Endothelial cell of umbilical vein (primary cell): ENCODE data around the gene JARID2. TPM values are rescaled to one million over a fixed set of nuclear protein-coding genes. Genes with fewer than 3 reads are reported as not detected.

Source experiments
- BruUV-seq: library from RNA; stranded (reverse); fragments of 400-500 nt; replicated peaks from 2 replicates; lab custom pipeline; 2021; lab: Mats Ljungman, UMichigan
- CTCF ChIA-PET: fragments of 300-600, 350-600 bp; sonication (Branson Sonifier 250); formaldehyde crosslinking; loops from one replicate; lab custom pipeline; 2021; ENCODE audit warnings: antibody characterized with exemption, inconsistent platforms; lab: Charles Lee
- POLR2A ChIA-PET: fragments of 300-600, 350-600 bp; sonication (Branson Sonifier 250); formaldehyde crosslinking; loops from one replicate; lab custom pipeline; 2021; ENCODE audit warnings: antibody characterized with exemption, inconsistent platforms; lab: Charles Lee
- DNase-seq: peaks from one replicate; pipeline ENCODE4 v3.0.0-alpha.2; 2011; ENCODE audit warnings: low read depth, low spot score
- FAIRE-seq: peaks from 2 replicates; lab custom pipeline; 2011; peaks lifted over from hg19 to GRCh38; lab: Jason Lieb, UNC
- H2AFZ ChIP-seq: 2 replicates; pipeline ENCODE4 v1.6.0; 2012; ENCODE audit warnings: low read depth, low read length, control low read depth, inconsistent platforms
- H3K27ac ChIP-seq: 2 replicates; pipeline ENCODE4 v1.5.1; 2011; ENCODE audit warnings: low read depth, mild to moderate bottlenecking, control low read depth, low read length, moderate library complexity; ENCODE audit not compliant: insufficient read depth
- H3K27me3 ChIP-seq, 2 experiments: 2 replicates each; pipeline versions ENCODE4 v1.6.0 to v1.6.1; 2011; ENCODE audit warnings: low read length in 2 of 2, mixed read lengths in 1 of 2; ENCODE audit not compliant: control insufficient read depth in 2 of 2, insufficient read depth in 2 of 2
- H3K36me3 ChIP-seq, 2 experiments: 2 replicates in 1 of 2; 3 replicates in 1 of 2; pipeline ENCODE4 v1.5.1; 2011; ENCODE audit warnings: low read length in 2 of 2, mild to moderate bottlenecking in 1 of 2, moderate library complexity in 1 of 2; ENCODE audit not compliant: control insufficient read depth in 2 of 2, insufficient read depth in 2 of 2; ENCODE audit errors: extremely low read depth in 1 of 2
- H3K4me1 ChIP-seq: 3 replicates; pipeline ENCODE4 v1.5.1; 2011; ENCODE audit warnings: mild to moderate bottlenecking, low read length; ENCODE audit not compliant: control insufficient read depth, insufficient read depth; ENCODE audit errors: extremely low read depth
- H3K4me2 ChIP-seq: 2 replicates; pipeline ENCODE4 v1.6.1; 2011; ENCODE audit warnings: low read length, control low read depth, mixed read lengths; ENCODE audit not compliant: insufficient read depth
- H3K4me3 ChIP-seq, 3 experiments: fragments of 200-600 bp in 1 of 3; sonication (generic), shearing (Covaris generic) in 1 of 3; replicated peaks in 1 of 3; 2 replicates each; pipeline ENCODE4 v1.5.1; 2011 to 2016; ENCODE audit warnings: control low read depth in 3 of 3, low read length in 3 of 3, mild to moderate bottlenecking in 2 of 3, inconsistent platforms in 1 of 3, low read depth in 1 of 3, moderate library complexity in 1 of 3; ENCODE audit not compliant: insufficient read depth in 1 of 3
- H3K79me2 ChIP-seq: 2 replicates; pipeline ENCODE4 v1.6.0; 2012; ENCODE audit warnings: low read length, inconsistent platforms; ENCODE audit not compliant: control insufficient read depth, insufficient read depth
- H3K9ac ChIP-seq: replicated peaks from 2 replicates; pipeline ENCODE3; 2011; ENCODE audit warnings: low read length, control low read depth; ENCODE audit not compliant: insufficient read depth; ENCODE audit errors: extremely low read depth
- H3K9me1 ChIP-seq: replicated peaks from 3 replicates; pipeline ENCODE4 v1.6.0; 2011; ENCODE audit warnings: mild to moderate bottlenecking, low read length; ENCODE audit not compliant: control insufficient read depth, insufficient read depth; ENCODE audit errors: extremely low read depth
- H3K9me3 ChIP-seq: replicated peaks from 2 replicates; pipeline ENCODE4 v1.5.1; 2012; ENCODE audit warnings: low read length, inconsistent platforms; ENCODE audit not compliant: control insufficient read depth, insufficient read depth
- H4K20me1 ChIP-seq: replicated peaks from 2 replicates; pipeline ENCODE3; 2011; ENCODE audit warnings: mild to moderate bottlenecking, low read length; ENCODE audit not compliant: control insufficient read depth, insufficient read depth; ENCODE audit errors: extremely low read depth
- EZH2 ChIP-seq: IDR thresholded peaks from 2 replicates; pipeline ENCODE4 v1.6.1; 2012; ENCODE audit warnings: borderline replicate concordance, low read depth, mild to moderate bottlenecking, moderate library complexity, low read length, inconsistent platforms; ENCODE audit not compliant: severe bottlenecking
- FOS ChIP-seq: IDR thresholded peaks from 2 replicates; pipeline ENCODE4 v1.6.1; 2011; ENCODE audit warnings: mild to moderate bottlenecking, low read length, moderate library complexity, borderline replicate concordance; ENCODE audit not compliant: insufficient read depth
- GATA2 ChIP-seq: IDR thresholded peaks from 2 replicates; pipeline ENCODE4 v1.7.0; 2011; ENCODE audit warnings: low read depth, mild to moderate bottlenecking, moderate library complexity, mixed read lengths, low read length; ENCODE audit not compliant: insufficient read length, insufficient read depth
- JUN ChIP-seq: IDR thresholded peaks from 2 replicates; pipeline ENCODE4 v1.6.1; 2011; ENCODE audit warnings: borderline replicate concordance, low read depth; ENCODE audit not compliant: insufficient read length, insufficient read depth
- MYC ChIP-seq: IDR thresholded peaks from one replicate; pipeline ENCODE4 v1.6.1; 2011; ENCODE audit warnings: mild to moderate bottlenecking, low read depth, low read length
- POLR2A ChIP-seq: IDR thresholded peaks from 2 replicates; pipeline ENCODE4 v1.6.1; 2012; ENCODE audit warnings: low read depth, mild to moderate bottlenecking, control low read depth, low read length
- POLR2AphosphoS5 ChIP-seq: IDR thresholded peaks from 2 replicates; pipeline ENCODE4 v1.6.1; 2012; ENCODE audit warnings: low read depth, mild to moderate bottlenecking, control low read depth, low read length, moderate library complexity; ENCODE audit not compliant: insufficient read depth
- dilution Hi-C: fragments of 300-500 bp; cut with MboI; formaldehyde crosslinking; loops from one replicate; pipeline ENCODE4 v1.15.0; 2019; ENCODE audit warnings: low sequenced_read_pairs; ENCODE audit not compliant: extremely low pct_ligation_motif_present
- intact Hi-C: fragments of 100-400 bp; cut with micrococcal nuclease; formaldehyde crosslinking; loops from one replicate; pipeline ENCODE4 v1.10.0; 2022
- polyA plus RNA-seq, 4 experiments: library from polyadenylated mRNA; depleted of rRNA in 3 of 4; stranded (reverse) in 3 of 4; unstranded in 1 of 4; fragments of >200 nt; gene quantifications; 2 replicates each; pipeline versions ENCODE4 v1.2.1 to v1.2.3, GENCODE V29; 2011 to 2012; ENCODE audit warnings: missing spikeins in 1 of 4
- total RNA-seq: library from RNA; stranded (reverse); gene quantifications from 2 replicates; pipeline ENCODE4 v1.2.3, GENCODE V29; 2021
- TF ChIP-seq, protein P1 (sequence below), 2 donors: IDR thresholded peaks; 1 replicate in 1 of 2; 2 replicates in 1 of 2; pipeline ENCODE4 v1.5.1; 2011; ENCODE audit warnings: low read length in 2 of 2, mild to moderate bottlenecking in 2 of 2, moderate library complexity in 2 of 2, control low read depth in 1 of 2, inconsistent platforms in 1 of 2, low read depth in 1 of 2; ENCODE audit not compliant: insufficient read depth in 1 of 2; ENCODE audit errors: extremely low read depth in 1 of 2
- TF ChIP-seq, protein P2 (sequence below): IDR thresholded peaks from 2 replicates; pipeline ENCODE4 v1.6.1; 2011; ENCODE audit not compliant: insufficient read depth, insufficient read length

JARID2 gene
- total and polyA plus RNA-seq, 2 donors (not counting 3 experiments of a cell fraction or from before 2014, with no cell fraction given), result 2.9 to 10.6 TPM

DNA sequence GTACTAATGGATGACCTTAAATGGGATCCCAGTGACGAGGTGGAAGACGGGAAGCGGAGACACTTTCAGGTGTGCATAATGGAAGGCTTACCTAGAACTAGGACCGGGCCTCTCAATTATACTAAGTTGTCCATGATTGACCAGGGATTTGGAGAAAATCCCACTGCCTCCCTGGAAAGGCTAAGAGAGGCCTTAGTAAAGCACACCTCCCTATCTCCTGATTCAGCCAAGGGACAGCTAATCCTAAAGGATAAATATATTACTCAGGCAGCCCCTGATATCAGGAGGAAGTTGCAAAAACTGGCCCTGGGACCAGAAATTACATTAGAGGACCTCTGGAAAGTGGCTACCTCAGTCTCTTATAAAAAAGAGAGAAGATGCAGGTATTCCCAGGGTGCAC, 93.2 kb downstream of the JARID2 start:
- Histone ChIP-seq H3K79me2 (peaks cover 2% of the 10 kb centered on the region), H4K20me1 (peaks cover under 1% of the 10 kb centered on the region), H3K4me2 (no peak overlapping the region), H3K27ac (no peak overlapping the region), H3K4me1 (peaks cover 5% of the 10 kb centered on the region), H3K27me3 (no peaks in the 10 kb centered on the region), H3K9me3 (no peaks in the 10 kb centered on the region), H3K4me3 (no peak overlapping the region), H3K9me1 (no peaks in the 10 kb centered on the region), H3K9ac (no peak overlapping the region), H2AFZ (no peak overlapping the region), H3K36me3 (no peaks in the 10 kb centered on the region)
- no TSS peak for BruUV-seq
- DNase-seq (no peak), FAIRE-seq (no peak)
- POLR2A ChIA-PET, result no interaction called here
- dilution Hi-C loops, result no loop called here
- TF ChIP-seq POLR2A (no peak), POLR2AphosphoS5 (no peak), GATA2 (no peak), MYC (no peak), FOS (no peak), EZH2 (no peak), JUN (no peak)
- TF ChIP-seq, protein P1, sequence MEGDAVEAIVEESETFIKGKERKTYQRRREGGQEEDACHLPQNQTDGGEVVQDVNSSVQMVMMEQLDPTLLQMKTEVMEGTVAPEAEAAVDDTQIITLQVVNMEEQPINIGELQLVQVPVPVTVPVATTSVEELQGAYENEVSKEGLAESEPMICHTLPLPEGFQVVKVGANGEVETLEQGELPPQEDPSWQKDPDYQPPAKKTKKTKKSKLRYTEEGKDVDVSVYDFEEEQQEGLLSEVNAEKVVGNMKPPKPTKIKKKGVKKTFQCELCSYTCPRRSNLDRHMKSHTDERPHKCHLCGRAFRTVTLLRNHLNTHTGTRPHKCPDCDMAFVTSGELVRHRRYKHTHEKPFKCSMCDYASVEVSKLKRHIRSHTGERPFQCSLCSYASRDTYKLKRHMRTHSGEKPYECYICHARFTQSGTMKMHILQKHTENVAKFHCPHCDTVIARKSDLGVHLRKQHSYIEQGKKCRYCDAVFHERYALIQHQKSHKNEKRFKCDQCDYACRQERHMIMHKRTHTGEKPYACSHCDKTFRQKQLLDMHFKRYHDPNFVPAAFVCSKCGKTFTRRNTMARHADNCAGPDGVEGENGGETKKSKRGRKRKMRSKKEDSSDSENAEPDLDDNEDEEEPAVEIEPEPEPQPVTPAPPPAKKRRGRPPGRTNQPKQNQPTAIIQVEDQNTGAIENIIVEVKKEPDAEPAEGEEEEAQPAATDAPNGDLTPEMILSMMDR (IDR thresholded peaks at IDR 0.05; ENCODE audit: extremely low read depth in 1 of 2, insufficient read depth in 1 of 2, low read depth in 1 of 2, low read length in 2 of 2), result no peak
- TF ChIP-seq, protein P2, sequence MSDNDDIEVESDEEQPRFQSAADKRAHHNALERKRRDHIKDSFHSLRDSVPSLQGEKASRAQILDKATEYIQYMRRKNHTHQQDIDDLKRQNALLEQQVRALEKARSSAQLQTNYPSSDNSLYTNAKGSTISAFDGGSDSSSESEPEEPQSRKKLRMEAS, result no peak
- CTCF ChIA-PET, result no interaction called here
- intact Hi-C loops, result no loop called here
